Left renal pelvis (tissue), 4 donors: ENCODE measurements around the gene SSBP2. TPM values are rescaled to one million over a fixed set of nuclear protein-coding genes. Genes with fewer than 3 reads are reported as not detected.

Experiments used
- DNase-seq, 4 donors: peaks; one replicate each; pipeline ENCODE4 v3.0.0-alpha.2; 2013; ENCODE audit warnings: low read depth in 4 of 4, low spot score in 3 of 4
- polyA plus RNA-seq, 4 donors: library from polyadenylated mRNA; unstranded; fragments of 120-200 nt; gene quantifications; one replicate each; pipeline ENCODE4 v1.2.1, GENCODE V29; 2013; ENCODE audit not compliant: insufficient read length in 4 of 4

Gene SSBP2
- 100 to 1,000 TPM in 1 of 4 donors, 10 to 100 TPM in 3; 85.6 to 125 (median 93.6) TPM for polyA plus RNA-seq

- peak; percentile 98 to 99 (median 99) for DNase-seq
Measured at GRCh38 chr5:81751009-81751835, at the start of gene SSBP2. TSS of gene SSBP2 (minus strand) at chr5:81751097. CDS start at chr5:81751042, 55 bp downstream.

GRCh38 chr5:81795666-81796065, 44.8 kb upstream of the SSBP2 start:
- DNase-seq: no peak

GRCh38 chr5:81794226-81794625, 43.3 kb upstream of the SSBP2 start:
- DNase-seq: no peak

GRCh38 chr5:81790336-81790735, 39.4 kb upstream of the SSBP2 start:
- no peak for DNase-seq

GRCh38 chr5:81789033-81789432, 38.1 kb upstream of the SSBP2 start:
- no peak for DNase-seq

- no peak for DNase-seq
Measured at GRCh38 chr5:81788329-81788728, 37.4 kb upstream of the SSBP2 start.

- peak; percentile 80 to 90 (median 88) for DNase-seq
Measured at GRCh38 chr5:81787474-81788242, 36.8 kb upstream of the SSBP2 start.

GRCh38 chr5:81786991-81787390, 36.1 kb upstream of the SSBP2 start:
- DNase-seq: no peak

- no peak for DNase-seq
Measured at GRCh38 chr5:81786496-81786895, 35.6 kb upstream of the SSBP2 start.

GRCh38 chr5:81785322-81785721, 34.4 kb upstream of the SSBP2 start:
- DNase-seq: no peak

- no peak for DNase-seq
Measured at GRCh38 chr5:81783401-81783800, 32.5 kb upstream of the SSBP2 start.

GRCh38 chr5:81782811-81783210, 31.9 kb upstream of the SSBP2 start:
- DNase-seq: no peak

GRCh38 chr5:81779916-81780266, 29.0 kb upstream of the SSBP2 start:
- no peak for DNase-seq

GRCh38 chr5:81779125-81779915, 28.4 kb upstream of the SSBP2 start:
- DNase-seq: no peak

- DNase-seq: no peak
Measured at GRCh38 chr5:81778642-81779041, 27.7 kb upstream of the SSBP2 start.

GRCh38 chr5:81776258-81776657, 25.4 kb upstream of the SSBP2 start:
- DNase-seq: no peak

GRCh38 chr5:81774374-81774773, 23.5 kb upstream of the SSBP2 start:
- DNase-seq: no peak

- no peak for DNase-seq
Measured at GRCh38 chr5:81773574-81773973, 22.7 kb upstream of the SSBP2 start.

- DNase-seq: no peak
Measured at GRCh38 chr5:81773161-81773560, 22.3 kb upstream of the SSBP2 start.

- no peak for DNase-seq
Measured at GRCh38 chr5:81772488-81772887, 21.6 kb upstream of the SSBP2 start.

- DNase-seq: no peak
Measured at GRCh38 chr5:81768935-81769452, 18.1 kb upstream of the SSBP2 start.
